ENCODE data around the gene SRPRB.
"Not testable (repeated sequence)": the region's sequence is repeated elsewhere in the genome, so short reads cannot be mapped to it uniquely, and the experiment has no call there.

Gene SRPRB

DNA sequence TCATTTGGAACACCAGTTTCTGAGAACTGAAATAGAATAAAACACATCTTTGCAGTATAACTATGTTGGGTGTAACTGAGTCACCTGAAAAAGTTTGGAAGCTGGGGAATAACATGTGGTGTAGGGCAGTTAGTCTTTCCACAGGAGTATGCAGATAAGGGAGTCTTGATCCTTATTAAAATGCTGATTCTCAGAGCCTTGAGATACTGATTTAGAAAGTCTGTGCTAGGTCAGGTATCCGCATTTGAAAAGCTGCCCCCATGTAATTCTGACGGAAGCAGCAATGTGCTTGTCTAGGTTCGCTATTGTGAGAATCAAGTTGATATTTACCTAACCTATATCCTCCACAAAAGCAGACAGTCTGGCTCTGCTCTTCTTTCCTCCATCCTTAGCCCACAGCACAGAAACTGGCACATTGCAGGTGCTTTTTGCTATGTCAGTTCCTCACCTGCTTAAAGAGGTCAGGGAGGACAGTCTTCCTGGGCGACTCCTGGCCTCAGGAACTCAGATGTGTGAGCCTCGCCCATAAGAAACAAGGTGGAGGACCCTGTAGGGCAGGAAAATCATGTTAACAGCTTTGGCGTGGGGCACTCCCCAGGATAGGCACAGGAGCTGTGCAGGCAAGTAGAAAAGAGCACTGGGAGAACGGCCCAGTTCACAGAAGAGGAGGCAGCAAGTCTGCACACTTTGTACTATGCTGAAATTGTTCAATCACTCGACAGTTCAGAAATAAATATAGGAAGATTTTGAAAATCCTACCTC, 27.6 kb upstream of the SRPRB start:
- TF ChIP-seq, protein P1, sequence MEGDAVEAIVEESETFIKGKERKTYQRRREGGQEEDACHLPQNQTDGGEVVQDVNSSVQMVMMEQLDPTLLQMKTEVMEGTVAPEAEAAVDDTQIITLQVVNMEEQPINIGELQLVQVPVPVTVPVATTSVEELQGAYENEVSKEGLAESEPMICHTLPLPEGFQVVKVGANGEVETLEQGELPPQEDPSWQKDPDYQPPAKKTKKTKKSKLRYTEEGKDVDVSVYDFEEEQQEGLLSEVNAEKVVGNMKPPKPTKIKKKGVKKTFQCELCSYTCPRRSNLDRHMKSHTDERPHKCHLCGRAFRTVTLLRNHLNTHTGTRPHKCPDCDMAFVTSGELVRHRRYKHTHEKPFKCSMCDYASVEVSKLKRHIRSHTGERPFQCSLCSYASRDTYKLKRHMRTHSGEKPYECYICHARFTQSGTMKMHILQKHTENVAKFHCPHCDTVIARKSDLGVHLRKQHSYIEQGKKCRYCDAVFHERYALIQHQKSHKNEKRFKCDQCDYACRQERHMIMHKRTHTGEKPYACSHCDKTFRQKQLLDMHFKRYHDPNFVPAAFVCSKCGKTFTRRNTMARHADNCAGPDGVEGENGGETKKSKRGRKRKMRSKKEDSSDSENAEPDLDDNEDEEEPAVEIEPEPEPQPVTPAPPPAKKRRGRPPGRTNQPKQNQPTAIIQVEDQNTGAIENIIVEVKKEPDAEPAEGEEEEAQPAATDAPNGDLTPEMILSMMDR (IDR thresholded peaks at IDR 0.05; ENCODE audit: low read depth, low read length), result no peak
- in situ Hi-C loops (cut with HindIII; ENCODE audit: low sequenced_read_pairs), result no loop called here
- no peak for DNase-seq (ENCODE audit: low read depth, low spot score)

DNA sequence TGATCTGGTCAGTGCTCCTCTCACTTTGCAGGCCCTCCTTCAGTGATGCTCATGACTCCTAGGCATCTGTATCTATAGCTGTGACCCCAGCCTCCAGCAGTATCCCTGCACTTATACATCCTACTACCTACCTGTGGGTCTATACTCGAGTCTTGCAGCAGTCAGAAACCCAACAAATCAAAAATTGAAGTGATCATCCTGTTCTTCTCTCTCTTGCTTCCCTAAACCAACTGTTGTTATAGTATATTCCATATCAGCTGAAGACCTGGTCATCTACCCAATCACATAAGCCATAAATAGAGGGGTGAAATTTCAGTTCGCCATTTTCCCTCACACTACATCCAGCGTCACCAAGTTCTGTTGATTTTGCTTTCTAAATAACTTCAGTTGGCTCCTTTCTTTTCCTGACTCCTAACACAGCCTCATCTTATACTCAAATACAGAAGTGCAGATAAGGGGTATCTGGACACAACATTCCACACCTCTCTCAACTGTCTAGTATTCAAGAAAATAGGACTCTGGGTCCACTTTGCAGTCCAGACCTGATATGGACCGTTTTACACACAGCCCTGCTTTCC, 25.9 kb upstream of the SRPRB start:
- H3K4me3 ChIP-seq (ENCODE audit: low read depth, low read length), result no peak overlapping the region
- TF ChIP-seq, protein P1 (IDR thresholded peaks at IDR 0.05; ENCODE audit: low read depth, low read length), result no peak
- no peak for DNase-seq (ENCODE audit: low read depth, low spot score)
- in situ Hi-C loops (cut with HindIII; ENCODE audit: low sequenced_read_pairs), result no loop called here

More for the DNA sequence above, 27.6 kb upstream of the SRPRB start:
- H3K4me3 ChIP-seq (ENCODE audit: low read depth, low read length), result no peak overlapping the region

DNA sequence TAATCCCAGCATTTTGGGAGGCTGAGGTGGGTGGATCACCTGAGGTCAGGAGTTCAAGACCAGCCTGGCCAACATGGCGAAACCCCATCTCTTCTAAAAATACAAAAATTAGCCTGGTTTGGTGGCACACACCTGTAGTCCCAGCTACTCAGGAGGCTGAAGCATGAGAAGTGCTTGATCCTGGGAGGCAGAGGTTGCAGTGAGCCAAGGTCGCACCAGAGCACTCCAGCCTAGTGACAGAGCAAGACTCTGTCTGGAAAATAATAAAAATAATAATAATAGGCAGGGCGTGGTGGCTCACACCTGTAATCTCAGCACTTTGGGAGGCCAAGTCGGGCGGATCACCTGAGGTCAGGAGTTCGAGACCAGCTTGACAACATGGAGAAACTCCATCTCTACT, 24.9 kb upstream of the SRPRB start:
- DNase-seq (ENCODE audit: low read depth, low spot score); H3K4me3 ChIP-seq (ENCODE audit: low read depth, low read length); in situ Hi-C loops (cut with HindIII; ENCODE audit: low sequenced_read_pairs): not testable (repeated sequence)

DNA sequence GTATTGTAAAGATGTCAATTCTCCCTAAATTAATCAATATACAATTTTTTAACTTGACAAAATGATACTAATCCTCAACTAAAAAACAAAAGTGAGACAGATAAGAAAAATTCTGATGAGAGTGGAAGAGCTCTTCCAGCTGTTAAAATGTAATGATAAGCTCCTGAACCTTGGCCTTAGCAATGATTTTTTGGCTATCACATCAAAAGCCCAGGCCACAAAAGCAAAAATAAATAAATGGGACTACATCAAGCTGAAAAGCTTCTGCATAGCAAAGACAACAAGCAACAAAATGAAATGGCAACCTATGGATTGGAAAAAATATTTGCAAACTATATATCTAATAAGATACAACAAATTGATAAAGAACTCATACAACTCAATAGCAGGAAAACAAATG, 24.0 kb upstream of the SRPRB start:
- in situ Hi-C loops (cut with HindIII; ENCODE audit: low sequenced_read_pairs), result no loop called here
- DNase-seq (ENCODE audit: low read depth, low spot score), result no peak
- TF ChIP-seq, protein P1 (IDR thresholded peaks at IDR 0.05; ENCODE audit: low read depth, low read length), result no peak
- no peak overlapping the region for H3K4me3 ChIP-seq (ENCODE audit: low read depth, low read length)

DNA sequence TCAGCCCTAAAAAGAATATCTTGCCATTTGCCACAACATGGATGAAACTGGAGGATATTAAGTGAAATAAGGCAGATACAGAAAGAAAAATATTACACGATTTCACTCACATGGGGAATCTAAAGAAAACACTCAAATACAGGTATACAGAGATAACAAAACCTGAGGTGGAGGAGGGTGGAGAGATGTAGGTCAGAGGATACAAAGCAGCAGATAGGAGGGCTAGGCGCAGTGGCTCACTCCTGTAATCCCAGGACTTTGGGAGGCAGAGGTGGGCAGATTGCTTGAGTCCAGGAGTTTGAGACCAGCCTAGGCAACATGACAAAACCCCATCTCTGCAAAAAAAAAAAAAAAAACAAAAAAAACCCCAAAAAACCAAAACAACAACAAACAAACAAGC, 23.2 kb upstream of the SRPRB start:
- no peak overlapping the region for H3K4me3 ChIP-seq (ENCODE audit: low read depth, low read length)
- no peak for DNase-seq (ENCODE audit: low read depth, low spot score)
- in situ Hi-C loops (cut with HindIII; ENCODE audit: low sequenced_read_pairs), result no loop called here
- TF ChIP-seq, protein P1 (IDR thresholded peaks at IDR 0.05; ENCODE audit: low read depth, low read length), result no peak

DNA sequence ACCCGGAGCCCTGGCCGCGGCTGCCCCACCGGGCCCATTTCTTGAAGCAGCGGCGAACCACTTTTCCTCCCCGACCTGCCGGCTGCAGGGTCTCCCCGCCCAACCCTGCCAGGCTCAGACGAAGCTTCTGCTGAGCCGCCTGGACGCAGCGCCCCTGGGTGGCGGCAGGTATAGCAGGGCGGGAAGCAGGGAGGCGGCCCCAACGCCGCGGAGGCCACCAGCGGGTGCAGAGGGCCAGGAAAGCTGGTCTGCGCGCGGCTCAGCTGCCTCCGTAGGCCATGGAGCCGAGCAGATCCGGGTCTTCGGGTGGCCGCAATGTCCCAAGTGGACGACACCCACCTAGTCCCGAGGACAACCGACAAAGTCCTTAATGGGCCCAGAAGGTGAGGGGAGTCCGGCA, 21.9 kb upstream of the SRPRB start:
- no peak for DNase-seq (ENCODE audit: low read depth, low spot score)
- TF ChIP-seq, protein P1 (IDR thresholded peaks at IDR 0.05; ENCODE audit: low read depth, low read length), result no peak
- H3K4me3 ChIP-seq (ENCODE audit: low read depth, low read length), result no peak overlapping the region
- in situ Hi-C loops (cut with HindIII; ENCODE audit: low sequenced_read_pairs), result no loop called here

DNA sequence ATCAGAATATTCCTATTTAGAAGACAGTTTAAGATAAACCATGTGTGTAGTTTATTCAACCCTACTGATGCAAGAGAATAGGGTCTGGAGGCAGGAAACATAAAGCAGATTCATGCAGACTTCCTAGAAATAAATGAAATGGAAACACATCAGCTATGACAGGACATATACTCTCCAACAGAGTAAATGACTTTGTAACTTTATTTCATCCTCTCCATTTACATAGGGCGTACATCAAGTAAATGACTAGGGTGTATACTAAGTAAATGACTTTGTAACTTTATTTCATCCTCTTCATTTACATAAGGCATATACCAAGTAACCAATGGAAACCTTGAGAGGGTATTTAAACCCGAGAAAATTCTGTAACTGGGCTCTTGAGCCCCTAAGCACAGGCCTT, 17.6 kb upstream of the SRPRB start:
- TF ChIP-seq, protein P1 (IDR thresholded peaks at IDR 0.05; ENCODE audit: low read depth, low read length), result no peak
- no peak for DNase-seq (ENCODE audit: low read depth, low spot score)
- in situ Hi-C loops (cut with HindIII; ENCODE audit: low sequenced_read_pairs), result no loop called here

More for the DNA sequence above, 17.6 kb upstream of the SRPRB start:
- no peak overlapping the region for H3K4me3 ChIP-seq (ENCODE audit: low read depth, low read length)

All from astrocyte of the spinal cord (primary cell).